Heart left ventricle (tissue), 16 donors: ENCODE measurements around the gene CD27. TPM values are rescaled to one million over a fixed set of nuclear protein-coding genes. Genes with fewer than 3 reads are reported as not detected.

ENCODE experiments used
- ATAC-seq, 4 donors: fragments of 200-7000 bp; cut with Tn5 transposase; one replicate each; pipeline ENCODE4 v1.9.1; 2020 to 2022; ENCODE audit warnings: moderate library complexity in 4 of 4, mild to moderate bottlenecking in 3 of 4, moderate number of reproducible peaks in 1 of 4
- DNase-seq, 5 donors: peaks; one replicate each; pipeline ENCODE4 v3.0.0-alpha.2; 2020
- H3K27ac ChIP-seq, 12 donors: fragments of 200-600 bp; sonication (generic) in 4 of 12; one replicate each; pipeline versions ENCODE4 v1.5.0 to v1.8.0; 2016 to 2022; ENCODE audit warnings: mild to moderate bottlenecking in 2 of 12
- H3K27me3 ChIP-seq, 9 donors: fragments of 200-600 bp; sonication (generic) in 2 of 9; one replicate each; pipeline versions ENCODE4 v1.5.1 to v1.8.0; 2016 to 2022; ENCODE audit warnings: mild to moderate bottlenecking in 3 of 9
- H3K36me3 ChIP-seq, 9 donors: fragments of 200-600 bp; sonication (generic) in 2 of 9; one replicate each; pipeline versions ENCODE4 v1.5.0 to v1.8.0; 2018 to 2022; ENCODE audit warnings: mild to moderate bottlenecking in 2 of 9
- H3K4me1 ChIP-seq, 12 donors: fragments of 200-600 bp; sonication (generic) in 4 of 12; one replicate each; pipeline versions ENCODE4 v1.5.0 to v1.8.0; 2016 to 2022; ENCODE audit warnings: mild to moderate bottlenecking in 3 of 12
- H3K4me3 ChIP-seq, 12 donors: fragments of 200-600 bp; sonication (generic) in 4 of 12; one replicate each; pipeline versions ENCODE4 v1.5.0 to v1.8.0; 2017 to 2022; ENCODE audit warnings: mild to moderate bottlenecking in 9 of 12, moderate library complexity in 4 of 12
- H3K9me3 ChIP-seq, 12 donors: fragments of 200-600 bp; sonication (generic) in 4 of 12; one replicate each; pipeline versions ENCODE4 v1.5.0 to v1.8.0; 2016 to 2022; ENCODE audit warnings: mild to moderate bottlenecking in 1 of 12
- CTCF ChIP-seq, 12 donors: fragments of 200-600 bp; sonication (generic) in 4 of 12; IDR thresholded peaks; one replicate each; pipeline versions ENCODE4 v1.5.0 to v1.8.0; 2018 to 2022; ENCODE audit warnings: antibody characterized with exemption in 12 of 12, mild to moderate bottlenecking in 5 of 12
- POLR2A ChIP-seq, 2 donors: fragments of 450-650 bp; IDR thresholded peaks; one replicate each; pipeline ENCODE4 v1.6.1; 2017; ENCODE audit warnings: antibody characterized with exemption in 2 of 2, mild to moderate bottlenecking in 2 of 2, moderate library complexity in 2 of 2
- WGBS, 4 donors: extraction: QIAGEN DNeasy Blood & Tissue Kit in 2 of 4; methylation state at CpG; one replicate each; pipeline versions ENCODE4 v1.1.5 to v1.1.7; 2013 to 2018; 5-methylcytosine and 5-hydroxymethylcytosine counted together
- intact Hi-C, 10 donors: fragments of 100-400 bp; cut with DNase I; formaldehyde crosslinking; loops; one replicate each; pipeline versions ENCODE4 v1.11.1 to v1.14.2; 2022
- polyA plus RNA-seq, 2 donors: library from polyadenylated mRNA; stranded (reverse); fragments of 200-250 nt; gene quantifications; one replicate each; pipeline ENCODE4 v1.2.3, GENCODE V29; 2013
- total RNA-seq, 9 donors: library from RNA; depleted of rRNA in 2 of 9; stranded (reverse); fragments of >200 nt in 2 of 9; fragmentation: NEBNext Ultra II Directional in 3 of 9; extraction: Animal tissue kit (Norgen Biotek cat#: 25700) in 3 of 9; gene quantifications; one replicate each; pipeline versions ENCODE4 v1.1.0 to v1.2.4, GENCODE V29; 2016 to 2023
- donor health status: ischemic (EF 13 %, LVEDD 7.1; RV severe dilation, severe dysfunction).
- donor health status: healthy with polysubstance abuse.
- donor health status: DM: no; HTN: yes; CAD: no.
- donor health status: DM: no; HTN: no; CAD: no.
- donor health status: ischemic (EF 25% LVEDD 6.9; RV normal size, moderate dysfunction).
- donor health status: ischemic (EF 25% LVEDD 5.7; RV mildly dilated, moderate dysfunction).
- donor health status: healthy.
- donor health status: DM: yes; HTN: yes; CAD: no.
- donor health status: ischemic (EF 35%, LVEDD 5.7; RV mildly dilated, moderate dysfunction).
- donor health status: nonischemic (EF 11% LVEDD 7.7; RV severe dilation, severe dysfunction).
- donor health status: DM: yes; HTN: yes; CAD: no.
- donor health status: PGD.
- donor health status: ischemic (EF 29% LVEDD 5.4; RV normal size, mild dysfunction).
- donor health status: nonischemic (EF 23%, LVEDD 6.1; RV moderate dilation, normal function).

Gene CD27
- total and polyA plus RNA-seq, 11 donors: 0.19 to 5.3 (median 0.40) TPM; not detected in 6

GRCh38 chr12:6435961-6436715 lies 8.6 kb upstream of the CD27 start:
- no peak for TF ChIP-seq CTCF (IDR thresholded peaks at IDR 0.05)
- TF ChIP-seq POLR2A (IDR thresholded peaks at IDR 0.05): no peak
- ATAC-seq (no peak), DNase-seq (no peak)
- H3K9me3 ChIP-seq: no peaks in the 10 kb centered on the region
- H3K4me3 ChIP-seq: no peak overlapping the region
- H3K4me1 ChIP-seq: peaks cover 0 to 4% (median 0%) of the 10 kb centered on the region in 12 donors
- no peaks in the 10 kb centered on the region for H3K27me3 ChIP-seq
- 87 to 95% (median 91%) methylated on average over 13 of the region's 13 CpGs for WGBS, 4 donors
- intact Hi-C loops: no loop called here
- peaks cover 0 to 14% (median 0%) of the 10 kb centered on the region in 9 donors for H3K36me3 ChIP-seq
- no peak overlapping the region for H3K27ac ChIP-seq

- no peak for DNase-seq
- TF ChIP-seq POLR2A (IDR thresholded peaks at IDR 0.05) (no peak), CTCF (IDR thresholded peaks at IDR 0.05) (no peak)
- no peak for ATAC-seq
- Histone ChIP-seq H3K9me3 (no peaks in the 10 kb centered on the region), H3K4me3 (no peak overlapping the region), H3K36me3 (peaks cover 0 to 17% (median 0%) of the 10 kb centered on the region in 9 donors), H3K4me1 (no peaks in the 10 kb centered on the region), H3K27ac (no peak overlapping the region), H3K27me3 (no peaks in the 10 kb centered on the region)
- 89 to 96% (median 93%) methylated on average over 3 of the region's 3 CpGs for WGBS, 4 donors
- intact Hi-C loops: no loop called here
These were observed 7.2 kb upstream of the CD27 start for GRCh38 chr12:6437586-6437985.

GRCh38 chr12:6438345-6438744 lies 6.4 kb upstream of the CD27 start:
- no peaks in the 10 kb centered on the region for H3K4me1 ChIP-seq
- no peak overlapping the region for H3K27ac ChIP-seq
- 88 to 94% (median 91%) methylated on average over 12 of the region's 12 CpGs for WGBS, 4 donors
- no peak for DNase-seq
- H3K9me3 ChIP-seq: no peaks in the 10 kb centered on the region
- H3K4me3 ChIP-seq: no peak overlapping the region
- peaks cover 0 to 17% (median 0%) of the 10 kb centered on the region in 9 donors for H3K36me3 ChIP-seq
- ATAC-seq: no peak
- TF ChIP-seq CTCF (IDR thresholded peaks at IDR 0.05): no peak
- no peak for TF ChIP-seq POLR2A (IDR thresholded peaks at IDR 0.05)
- H3K27me3 ChIP-seq: no peaks in the 10 kb centered on the region
- intact Hi-C loops: no loop called here

- WGBS, 4 donors: 43 to 59% (median 53%) methylated on average over 1 of the region's 1 CpG
- TF ChIP-seq CTCF (IDR thresholded peaks at IDR 0.05): no peak
- TF ChIP-seq POLR2A (IDR thresholded peaks at IDR 0.05): no peak
- H3K4me1 ChIP-seq: no peaks in the 10 kb centered on the region
- H3K27me3 ChIP-seq: no peaks in the 10 kb centered on the region
- H3K9me3 ChIP-seq: no peaks in the 10 kb centered on the region
- no peak for DNase-seq
- intact Hi-C loops: no loop called here
- H3K4me3 ChIP-seq: no peak overlapping the region
- no peak for ATAC-seq
- H3K36me3 ChIP-seq: peaks cover 0 to 24% (median 0%) of the 10 kb centered on the region in 9 donors
- no peak overlapping the region for H3K27ac ChIP-seq
These were observed 4.4 kb upstream of the CD27 start for GRCh38 chr12:6440391-6440790.
